Tibial nerve (tissue), 4 donors: ENCODE data around the gene PTPRK.

Experiments
- CTCF ChIP-seq, 5 experiments: fragments of 200-600 bp in 3 of 5; fragments of 450-650 bp in 2 of 5; sonication (generic) in 3 of 5; IDR thresholded peaks; one replicate each; pipeline ENCODE4 v1.5.1; 2016 to 2019; ENCODE audit warnings: antibody characterized with exemption in 5 of 5, mild to moderate bottlenecking in 3 of 5, moderate library complexity in 2 of 5
- EP300 ChIP-seq, 2 donors: sonication (generic); formaldehyde crosslinking; IDR thresholded peaks; one replicate each; pipeline ENCODE4 v1.6.1; 2017; ENCODE audit warnings: antibody characterized with exemption in 2 of 2, mild to moderate bottlenecking in 1 of 2
- POLR2A ChIP-seq, 2 donors: fragments of 450-650 bp; IDR thresholded peaks; one replicate each; pipeline ENCODE4 v1.6.1; 2017; ENCODE audit warnings: antibody characterized with exemption in 2 of 2, mild to moderate bottlenecking in 2 of 2, moderate library complexity in 2 of 2

GRCh38 chr6:128519931-128520435, 416 bp downstream of the PTPRK start:
- TF ChIP-seq CTCF (IDR thresholded peaks at IDR 0.05) (no peak), EP300 (IDR thresholded peaks at IDR 0.05) (no peak), POLR2A (IDR thresholded peaks at IDR 0.05) (no peak)
